OCI-LY7 (cell line): ENCODE data around the gene GBGT1. TPM values are rescaled to one million over a fixed set of nuclear protein-coding genes. Genes with fewer than 3 reads are reported as not detected.

Experiments
- BruUV-seq: library from RNA; stranded (reverse); fragments of 400-500 nt; replicated peaks from 2 replicates; lab custom pipeline; 2021; lab: Mats Ljungman, UMichigan
- CTCF ChIA-PET: fragments of 300-600 bp; sonication (Branson Sonifier 250); formaldehyde crosslinking; loops from one replicate; lab custom pipeline; 2022; ENCODE audit warnings: antibody characterized with exemption; ENCODE audit not compliant: unreplicated experiment; lab: Charles Lee
- POLR2A ChIA-PET: fragments of 300-600 bp; sonication (Branson Sonifier 250); formaldehyde crosslinking; loops from one replicate; lab custom pipeline; 2022; ENCODE audit warnings: antibody characterized with exemption; lab: Charles Lee
- DNase-seq: peaks from one replicate; pipeline ENCODE4 v3.0.0-alpha.2; 2015; ENCODE audit warnings: low spot score
- H2AFZ ChIP-seq: fragments of 200-600 bp; sonication (generic), shearing (Covaris generic); 2 replicates; pipeline ENCODE4 v1.6.1; 2014; ENCODE audit warnings: mild to moderate bottlenecking, antibody characterized with exemption, low read length, moderate library complexity
- H3K27ac ChIP-seq: fragments of 200-600 bp; sonication (generic); 2 replicates; pipeline ENCODE4 v1.5.1; 2014; ENCODE audit warnings: mixed run types, low read depth, mild to moderate bottlenecking, moderate library complexity, low read length, inconsistent platforms; ENCODE audit not compliant: poor library complexity, severe bottlenecking
- H3K36me3 ChIP-seq: fragments of 200-600 bp; sonication (generic); 2 replicates; pipeline ENCODE4 v1.6.1; 2014; ENCODE audit warnings: mild to moderate bottlenecking, antibody characterized with exemption, low read length, moderate library complexity, mixed read lengths; ENCODE audit not compliant: insufficient read depth
- H3K4me1 ChIP-seq: fragments of 200-600 bp; sonication (generic); 2 replicates; pipeline ENCODE4 v1.5.1; 2014; ENCODE audit warnings: mild to moderate bottlenecking, low read length; ENCODE audit not compliant: insufficient read depth, poor library complexity, severe bottlenecking
- H3K4me2 ChIP-seq: fragments of 200-600 bp; sonication (generic); 2 replicates; pipeline ENCODE4 v1.6.1; 2014; ENCODE audit warnings: mild to moderate bottlenecking, low read length
- H3K4me3 ChIP-seq: fragments of 200-600 bp; sonication (generic); 2 replicates; pipeline ENCODE4 v1.5.1; 2014; ENCODE audit warnings: mild to moderate bottlenecking, low read depth, low read length; ENCODE audit not compliant: poor library complexity, severe bottlenecking
- H3K79me2 ChIP-seq: fragments of 200-600 bp; sonication (generic); 2 replicates; pipeline ENCODE4 v1.6.1; 2016; ENCODE audit warnings: low read depth, mild to moderate bottlenecking, low read length, moderate library complexity, mixed read lengths; ENCODE audit not compliant: insufficient read depth
- H3K9me2 ChIP-seq: fragments of 200-600 bp; sonication (generic); 2 replicates; pipeline ENCODE4 v1.6.1; 2016; ENCODE audit warnings: mild to moderate bottlenecking, low read length, mixed read lengths; ENCODE audit not compliant: insufficient read depth
- H3K9me3 ChIP-seq: fragments of 200-600 bp; sonication (generic); 2 replicates; pipeline ENCODE4 v1.6.1; 2014; ENCODE audit warnings: mild to moderate bottlenecking, mixed run types, low read length, mixed read lengths
- H4K20me1 ChIP-seq: fragments of 200-600 bp; sonication (generic); 2 replicates; pipeline ENCODE4 v1.6.1; 2014; ENCODE audit warnings: mild to moderate bottlenecking, antibody characterized with exemption, low read length, moderate library complexity, mixed read lengths; ENCODE audit not compliant: insufficient read depth
- CTCF ChIP-seq: fragments of 200-600 bp; sonication (generic); conservative IDR thresholded peaks from 2 replicates; pipeline ENCODE4 v1.5.1; 2014; ENCODE audit warnings: mild to moderate bottlenecking, antibody characterized with exemption, low read length, moderate library complexity, mixed read lengths
- EZH2phosphoT487 ChIP-seq: fragments of 200-600 bp; sonication (generic); IDR thresholded peaks from 2 replicates; pipeline ENCODE4 v1.6.1; 2018; ENCODE audit warnings: low read depth, borderline replicate concordance, mild to moderate bottlenecking, mixed run types, antibody characterized with exemption, low read length, moderate library complexity, mixed read lengths
- intact Hi-C: fragments of 100-400 bp; cut with micrococcal nuclease; formaldehyde crosslinking; loops from one replicate; pipeline ENCODE4 v1.10.0; 2022; ENCODE audit not compliant: unreplicated experiment
- total RNA-seq, 2 experiments: library from RNA; depleted of rRNA in 1 of 2; stranded (reverse); fragments of >200 nt in 1 of 2; shearing (Covaris generic) in 1 of 2; gene quantifications; 2 replicates each; pipeline ENCODE4 v1.2.3, GENCODE V29; 2014 to 2022

The GBGT1 gene
- total RNA-seq, 2 experiments from 2014 or later, result 2.1 to 5.9 TPM

DNA sequence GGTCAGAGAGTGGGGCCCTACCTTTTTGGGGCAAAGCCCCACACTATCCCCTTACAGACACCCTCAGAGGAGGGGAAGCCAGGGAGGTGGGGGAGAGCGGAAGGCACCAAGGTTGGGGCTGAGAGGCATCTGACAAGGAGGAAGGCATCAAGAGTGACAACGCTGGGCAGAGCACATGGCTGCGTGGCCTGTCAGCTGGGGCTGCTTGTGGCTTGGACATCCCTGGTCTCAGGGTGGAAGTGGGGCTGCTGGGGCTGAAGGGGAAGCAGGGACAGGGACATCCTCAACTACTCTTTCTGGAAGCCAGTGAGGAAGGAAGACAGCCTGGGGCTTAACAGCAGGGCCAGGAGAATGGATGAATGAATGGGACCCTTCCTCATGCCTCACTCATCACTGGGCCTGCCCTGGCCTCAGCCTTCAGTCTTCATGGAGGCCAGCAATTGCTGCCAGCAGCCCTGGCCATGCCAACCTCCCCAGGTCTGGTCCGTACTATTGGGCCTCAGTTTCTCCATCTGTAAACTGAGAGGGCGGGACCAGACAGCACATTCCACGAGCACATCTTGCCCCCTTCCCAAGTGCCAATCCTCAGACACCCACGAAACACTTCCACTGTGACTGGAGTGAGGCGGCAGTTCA, 41.7 kb downstream of the GBGT1 start:
- no peaks in the 10 kb centered on the region for H3K9me3 ChIP-seq
- intact Hi-C loops, result loop anchor here (1.0 kb wide), 1 partner anchor 26 kb away; no protein-coding TSS in a partner anchor
- H3K79me2 ChIP-seq, result no peaks in the 10 kb centered on the region
- H2AFZ ChIP-seq, result no peak overlapping the region
- H3K4me3 ChIP-seq, result peak overlapping the region; percentile 52
- peaks cover 13% of the 10 kb centered on the region for H3K4me1 ChIP-seq
- H3K27ac ChIP-seq, result no peak overlapping the region
- ChIA-PET CTCF (no interaction called here), POLR2A (no interaction called here)
- H4K20me1 ChIP-seq, result peaks cover 6% of the 10 kb centered on the region; the same call in 1 of the 2 replicates
- H3K36me3 ChIP-seq, result no peaks in the 10 kb centered on the region
- no TSS peak for BruUV-seq
- H3K9me2 ChIP-seq, result no peaks in the 10 kb centered on the region
- no peak for TF ChIP-seq EZH2phosphoT487
- no peak for TF ChIP-seq CTCF
- H3K4me2 ChIP-seq, result peak overlapping the region; percentile 66
- no peak for DNase-seq

GRCh38 chr9:133121198-133121914, 42.4 kb downstream of the GBGT1 start, which contains the start of gene RALGDS:
TSS of gene RALGDS (minus strand) at chr9:133121240. CDS start at chr9:133121154, 86 bp downstream.
- H3K9me3 ChIP-seq, result no peaks in the 10 kb centered on the region
- no peaks in the 10 kb centered on the region for H3K36me3 ChIP-seq
- intact Hi-C loops, result loop anchor here (1.0 kb wide), 1 partner anchor 27 kb away; no protein-coding TSS in a partner anchor
- peaks cover 13% of the 10 kb centered on the region for H3K4me1 ChIP-seq
- H3K9me2 ChIP-seq, result no peaks in the 10 kb centered on the region
- ChIA-PET POLR2A (no interaction called here), CTCF (no interaction called here)
- no peak for TF ChIP-seq EZH2phosphoT487
- TF ChIP-seq CTCF, result no peak
- H3K4me2 ChIP-seq, result peak within 1 kb of the TSS; percentile 66
- no TSS peak for BruUV-seq
- DNase-seq, result peak; percentile 90
- peaks cover 6% of the 10 kb centered on the region; the same call in 1 of the 2 replicates for H4K20me1 ChIP-seq
- H3K4me3 ChIP-seq, result peak within 1 kb of the TSS; percentile 64
- peak within 1 kb of the TSS; percentile 29 for H3K27ac ChIP-seq
- no peaks in the 10 kb centered on the region for H3K79me2 ChIP-seq
- no peak within 1 kb of the TSS for H2AFZ ChIP-seq
